WTC11 (cell line): ENCODE results near the gene UGT1A10. TPM values are rescaled to one million over a fixed set of nuclear protein-coding genes. Genes with fewer than 3 reads are reported as not detected.

ENCODE experiments used
- ATAC-seq: fragments of 200-7000 bp; cut with Tn5 transposase; 2 replicates; pipeline ENCODE4 v1.10.0; 2021; ENCODE audit warnings: mild to moderate bottlenecking, moderate library complexity
- CTCF ChIA-PET: fragments of 300-600 bp; sonication (Branson Sonifier 250); formaldehyde crosslinking; loops from one replicate; lab custom pipeline; 2021; ENCODE audit warnings: antibody characterized with exemption; lab: Charles Lee
- POLR2A ChIA-PET: fragments of 350-600 bp; sonication (Branson Sonifier 250); formaldehyde crosslinking; loops from one replicate; lab custom pipeline; 2021; ENCODE audit warnings: antibody characterized with exemption; lab: Charles Lee
- DNase-seq: peaks from one replicate; pipeline ENCODE4 v3.0.0; 2021; ENCODE audit warnings: low spot score
- H3K27ac Mint-ChIP-seq: 2 replicates; pipeline ENCODE4 v1.8.0; 2021; ENCODE audit warnings: mixed read lengths
- H3K27me3 Mint-ChIP-seq: 2 replicates; pipeline ENCODE4 v1.8.0; 2021; ENCODE audit warnings: low read depth, mild to moderate bottlenecking, moderate library complexity, mixed read lengths
- H3K36me3 Mint-ChIP-seq: 2 replicates; pipeline ENCODE4 v1.8.0; 2021; ENCODE audit warnings: mixed read lengths
- H3K4me1 Mint-ChIP-seq: 2 replicates; pipeline ENCODE4 v1.8.0; 2022; ENCODE audit warnings: mixed read lengths
- H3K4me3 Mint-ChIP-seq: 2 replicates; pipeline ENCODE4 v1.8.0; 2021; ENCODE audit warnings: mild to moderate bottlenecking, moderate library complexity, mixed read lengths
- H3K9me3 Mint-ChIP-seq: 2 replicates; pipeline ENCODE4 v1.8.0; 2021; ENCODE audit warnings: mixed read lengths
- ARID4B ChIP-seq: sonication (generic); formaldehyde crosslinking; IDR thresholded peaks from 2 replicates; pipeline ENCODE4 v1.8.0; 2023; ENCODE audit warnings: missing genetic modification reagents, mild to moderate bottlenecking, borderline replicate concordance
- CBFB ChIP-seq: sonication (generic); formaldehyde crosslinking; IDR thresholded peaks from 2 replicates; pipeline ENCODE4 v1.8.1; 2022; ENCODE audit warnings: mild to moderate bottlenecking, low read depth, missing genetic modification reagents
- E2F1 ChIP-seq: sonication (generic); formaldehyde crosslinking; IDR thresholded peaks from 2 replicates; pipeline ENCODE4 v1.8.0; 2022; ENCODE audit warnings: mild to moderate bottlenecking, missing genetic modification reagents
- FOXP1 ChIP-seq: sonication (generic); formaldehyde crosslinking; IDR thresholded peaks from 2 replicates; pipeline ENCODE4 v1.8.0; 2022; ENCODE audit warnings: missing genetic modification reagents, mild to moderate bottlenecking, moderate library complexity, borderline replicate concordance
- GABPB1 ChIP-seq: sonication (generic); formaldehyde crosslinking; IDR thresholded peaks from 2 replicates; pipeline ENCODE4 v1.8.1; 2023; ENCODE audit warnings: mild to moderate bottlenecking, missing genetic modification reagents
- HMGA2 ChIP-seq: fragments of 250-450 bp; sonication (Bioruptor Pico); IDR thresholded peaks from 2 replicates; pipeline ENCODE4 v1.4.0; 2021; ENCODE audit warnings: mild to moderate bottlenecking, moderate library complexity
- SMAD4 ChIP-seq: sonication (generic); formaldehyde crosslinking; IDR thresholded peaks from 2 replicates; pipeline ENCODE4 v1.8.0; 2022; ENCODE audit warnings: mild to moderate bottlenecking, missing genetic modification reagents
- ZNF263 ChIP-seq: sonication (generic); formaldehyde crosslinking; IDR thresholded peaks from 2 replicates; pipeline ENCODE4 v1.8.1; 2022; ENCODE audit warnings: low read depth, mild to moderate bottlenecking, moderate library complexity, missing genetic modification reagents
- ZSCAN18 ChIP-seq: fragments of 250-450 bp; sonication (Bioruptor Pico); IDR thresholded peaks from 2 replicates; pipeline ENCODE4 v2.1.2; 2022; ENCODE audit warnings: mild to moderate bottlenecking, moderate library complexity
- total RNA-seq: library from RNA; stranded (reverse); gene quantifications from 3 replicates; pipeline ENCODE4 v1.2.3, GENCODE V29; 2021
- TF ChIP-seq, protein P1 (sequence below): sonication (generic); formaldehyde crosslinking; IDR thresholded peaks from 2 replicates; pipeline ENCODE4 v1.8.1; 2022; ENCODE audit warnings: missing genetic modification reagents, borderline replicate concordance
- TF ChIP-seq, protein P2 (sequence below): sonication (generic); formaldehyde crosslinking; IDR thresholded peaks from 2 replicates; pipeline ENCODE4 v1.8.0; 2022; ENCODE audit warnings: mild to moderate bottlenecking, missing genetic modification reagents
- TF ChIP-seq, protein P3 (sequence below): sonication (generic); formaldehyde crosslinking; IDR thresholded peaks from 2 replicates; pipeline ENCODE4 v1.8.1; 2023; ENCODE audit warnings: mild to moderate bottlenecking, missing genetic modification reagents, moderate library complexity

Gene UGT1A10
- total RNA-seq, 1 experiment from 2014 or later = not detected

DNA sequence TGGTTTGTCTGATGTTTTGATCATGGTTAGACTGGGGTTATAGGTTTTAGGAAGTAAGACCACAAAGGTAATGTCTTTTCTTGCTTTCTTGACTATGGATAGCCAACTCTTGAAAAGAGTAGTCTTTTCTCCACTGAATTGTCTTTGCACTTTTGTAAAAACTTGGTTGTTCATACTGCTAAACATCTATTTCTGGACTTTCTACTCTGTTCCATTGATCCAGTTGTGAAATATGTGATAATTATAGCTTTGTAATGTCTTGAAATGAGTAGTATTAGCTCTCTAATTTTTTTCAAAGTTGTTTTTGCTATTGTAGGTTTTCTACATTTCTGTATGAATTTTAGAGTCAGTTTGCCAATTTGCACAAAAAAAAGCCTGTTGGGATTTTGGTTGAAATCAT, 22.4 kb downstream of the UGT1A10 start:
- ATAC-seq (no peak), DNase-seq (no peak)
- Mint-ChIP-seq H3K36me3 (no peaks in the 10 kb centered on the region), H3K27me3 (peaks cover 3% of the 10 kb centered on the region), H3K4me3 (no peak overlapping the region), H3K27ac (no peak overlapping the region), H3K4me1 (no peaks in the 10 kb centered on the region), H3K9me3 (0 out of 2 replicates have a peak, but pooled peaks cover 3% of the 10 kb centered on the region)
- ChIA-PET CTCF (no interaction called here), POLR2A (no interaction called here)
- TF ChIP-seq, protein P1, sequence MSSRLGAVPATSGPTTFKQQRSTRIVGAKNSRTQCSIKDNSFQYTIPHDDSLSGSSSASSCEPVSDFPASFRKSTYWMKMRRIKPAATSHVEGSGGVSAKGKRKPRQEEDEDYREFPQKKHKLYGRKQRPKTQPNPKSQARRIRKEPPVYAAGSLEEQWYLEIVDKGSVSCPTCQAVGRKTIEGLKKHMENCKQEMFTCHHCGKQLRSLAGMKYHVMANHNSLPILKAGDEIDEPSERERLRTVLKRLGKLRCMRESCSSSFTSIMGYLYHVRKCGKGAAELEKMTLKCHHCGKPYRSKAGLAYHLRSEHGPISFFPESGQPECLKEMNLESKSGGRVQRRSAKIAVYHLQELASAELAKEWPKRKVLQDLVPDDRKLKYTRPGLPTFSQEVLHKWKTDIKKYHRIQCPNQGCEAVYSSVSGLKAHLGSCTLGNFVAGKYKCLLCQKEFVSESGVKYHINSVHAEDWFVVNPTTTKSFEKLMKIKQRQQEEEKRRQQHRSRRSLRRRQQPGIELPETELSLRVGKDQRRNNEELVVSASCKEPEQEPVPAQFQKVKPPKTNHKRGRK = no peak
- TF ChIP-seq, protein P2, sequence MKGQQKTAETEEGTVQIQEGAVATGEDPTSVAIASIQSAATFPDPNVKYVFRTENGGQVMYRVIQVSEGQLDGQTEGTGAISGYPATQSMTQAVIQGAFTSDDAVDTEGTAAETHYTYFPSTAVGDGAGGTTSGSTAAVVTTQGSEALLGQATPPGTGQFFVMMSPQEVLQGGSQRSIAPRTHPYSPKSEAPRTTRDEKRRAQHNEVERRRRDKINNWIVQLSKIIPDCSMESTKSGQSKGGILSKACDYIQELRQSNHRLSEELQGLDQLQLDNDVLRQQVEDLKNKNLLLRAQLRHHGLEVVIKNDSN = no peak
- no peak for TF ChIP-seq ZNF263 (CRISPR knock-in tag)
- TF ChIP-seq, protein P3, sequence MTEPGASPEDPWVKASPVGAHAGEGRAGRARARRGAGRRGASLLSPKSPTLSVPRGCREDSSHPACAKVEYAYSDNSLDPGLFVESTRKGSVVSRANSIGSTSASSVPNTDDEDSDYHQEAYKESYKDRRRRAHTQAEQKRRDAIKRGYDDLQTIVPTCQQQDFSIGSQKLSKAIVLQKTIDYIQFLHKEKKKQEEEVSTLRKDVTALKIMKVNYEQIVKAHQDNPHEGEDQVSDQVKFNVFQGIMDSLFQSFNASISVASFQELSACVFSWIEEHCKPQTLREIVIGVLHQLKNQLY (CRISPR knock-in tag) = no peak
- no peak for TF ChIP-seq SMAD4 (CRISPR knock-in tag)
- TF ChIP-seq ARID4B = no peak

GRCh38 chr2:233663911-233664310, 27.7 kb downstream of the UGT1A10 start:
- no peak for DNase-seq
- H3K27ac Mint-ChIP-seq = no peak overlapping the region

GRCh38 chr2:233668605-233669260, 32.5 kb downstream of the UGT1A10 start:
- DNase-seq (no peak), ATAC-seq (no peak)
- no peaks in the 10 kb centered on the region for H3K36me3 Mint-ChIP-seq
- no peaks in the 10 kb centered on the region; the same call in 1 of the 2 replicates for H3K27me3 Mint-ChIP-seq
- CTCF ChIA-PET = no interaction called here
- peaks cover 28% of the 10 kb centered on the region for H3K9me3 Mint-ChIP-seq
- H3K4me1 Mint-ChIP-seq = no peaks in the 10 kb centered on the region
- TF ChIP-seq E2F1 (CRISPR knock-in tag) (no peak), FOXP1 (no peak), ZSCAN18 (CRISPR knock-in tag) (no peak), CBFB (CRISPR knock-in tag) (no peak)
- POLR2A ChIA-PET = no interaction called here
- H3K27ac Mint-ChIP-seq = no peak overlapping the region
- H3K4me3 Mint-ChIP-seq = no peak overlapping the region

More at GRCh38 chr2:233663911-233664310, 27.7 kb downstream of the UGT1A10 start:
- Mint-ChIP-seq H3K4me1 (no peaks in the 10 kb centered on the region), H3K4me3 (no peak overlapping the region), H3K27me3 (peaks cover 3% of the 10 kb centered on the region), H3K9me3 (peaks cover 32% of the 10 kb centered on the region), H3K36me3 (no peaks in the 10 kb centered on the region)
- no peak for ATAC-seq
- ChIA-PET POLR2A (no interaction called here), CTCF (no interaction called here)
- TF ChIP-seq HMGA2 (CRISPR knock-in tag) (no peak), GABPB1 (CRISPR knock-in tag) (no peak)
